Activated effector memory CD4-positive, alpha-beta T cell treated with anti-CD3 and anti-CD28 coated beads, Interleukin-2, amount 50 U/mL, for 16 hours (primary cell): Measurements from ENCODE around the gene GBGT1.

Experiments used
- DNase-seq: peaks from one replicate; pipeline ENCODE4 v3.0.0-alpha.2; 2020

The GBGT1 gene

GRCh38 chr9:133141833-133142595 is 21.7 kb downstream of the GBGT1 start:
- peak; percentile 92 for DNase-seq

GRCh38 chr9:133140606-133141005 is 23.1 kb downstream of the GBGT1 start:
- no peak for DNase-seq

- no peak for DNase-seq
Measured at GRCh38 chr9:133140174-133140505, 23.6 kb downstream of the GBGT1 start.

- no peak for DNase-seq
Measured at GRCh38 chr9:133139246-133140173, 24.2 kb downstream of the GBGT1 start.

- peak; percentile 74 for DNase-seq
Measured at GRCh38 chr9:133137451-133138231, 26.1 kb downstream of the GBGT1 start.

GRCh38 chr9:133135146-133135745 is 28.5 kb downstream of the GBGT1 start:
- peak; percentile 91 for DNase-seq

GRCh38 chr9:133134388-133135145 is 29.1 kb downstream of the GBGT1 start:
- no peak for DNase-seq

GRCh38 chr9:133133681-133134387 is 29.9 kb downstream of the GBGT1 start:
- DNase-seq: peak; percentile 96

- DNase-seq: no peak
Measured at GRCh38 chr9:133132174-133132573, 31.5 kb downstream of the GBGT1 start.

- no peak for DNase-seq
Measured at GRCh38 chr9:133131506-133131905, 32.2 kb downstream of the GBGT1 start.

- DNase-seq: peak; percentile 86
Measured at GRCh38 chr9:133130685-133131244, 32.9 kb downstream of the GBGT1 start.

GRCh38 chr9:133129001-133129795 is 34.5 kb downstream of the GBGT1 start:
- no peak for DNase-seq

- no peak for DNase-seq
Measured at GRCh38 chr9:133128152-133128551, 35.6 kb downstream of the GBGT1 start.

- DNase-seq: peak; percentile 88
Measured at GRCh38 chr9:133127340-133127981, 36.3 kb downstream of the GBGT1 start.

- DNase-seq: no peak
Measured at GRCh38 chr9:133126697-133127339, 36.9 kb downstream of the GBGT1 start.

GRCh38 chr9:133125941-133126696 is 37.6 kb downstream of the GBGT1 start:
- DNase-seq: no peak

- DNase-seq: no peak
Measured at GRCh38 chr9:133124907-133125275, 38.8 kb downstream of the GBGT1 start.
